ENCODE results near the gene ATP2B2. TPM values are rescaled to one million over a fixed set of nuclear protein-coding genes. Genes with fewer than 3 reads are reported as not detected.

The ATP2B2 gene
- total and polyA plus RNA-seq, 12 donors: 0.37 to 3.0 (median 1.6) TPM

- no peaks in the 10 kb centered on the region for H3K9me3 ChIP-seq (replicated peaks in 1 of 3)
- H3K36me3 ChIP-seq (replicated peaks in 1 of 2): no peaks in the 10 kb centered on the region
- TF ChIP-seq CTCF (IDR thresholded peaks at IDR 0.05): no peak
- DNase-seq: no peak
- no peaks in the 10 kb centered on the region for H3K27me3 ChIP-seq
- H3K4me3 ChIP-seq: no peak overlapping the region
- intact Hi-C loops (cut with DNase I): no loop called here
- H3K27ac ChIP-seq: no peak overlapping the region
- 46 to 60% (median 57%) methylated on average over 4 of the region's 4 CpGs for WGBS, 4 donors
- no peaks in the 10 kb centered on the region for H3K4me1 ChIP-seq (replicated peaks in 1 of 2)
Observed at GRCh38 chr3:10340046-10340445, 165.3 kb downstream of the ATP2B2 start.

DNA sequence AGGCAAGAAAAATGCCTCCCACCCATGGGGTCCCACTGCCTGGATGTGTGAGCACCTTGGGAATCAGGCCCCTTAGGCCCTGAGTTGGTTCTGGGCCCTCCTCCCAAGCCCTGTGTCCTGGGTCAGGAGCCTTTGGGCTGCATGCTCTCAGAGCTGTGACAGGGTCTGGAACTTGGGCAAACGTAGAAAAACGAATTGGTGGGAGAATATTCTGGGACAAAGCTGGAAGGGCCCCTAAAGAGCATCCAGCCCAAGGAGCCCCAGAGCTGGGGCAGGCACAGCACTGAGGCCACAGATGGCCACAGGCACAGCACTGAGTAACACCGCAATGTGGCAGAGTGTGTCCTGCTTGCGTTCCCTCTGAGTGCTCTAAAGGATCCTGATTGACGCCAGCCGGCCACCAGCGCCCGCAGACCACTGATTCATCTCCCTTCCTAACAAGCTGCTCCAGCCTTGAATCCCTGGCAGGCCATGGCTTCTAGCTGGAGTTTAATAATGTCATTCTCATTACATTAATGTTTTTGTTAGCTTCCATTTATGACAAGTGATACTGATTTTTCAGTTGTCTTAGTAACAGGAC is 165.9 kb downstream of the ATP2B2 start:
- WGBS, 4 donors: 82 to 87% (median 84%) methylated on average over 7 to 8 of the region's 8 CpGs

DNA sequence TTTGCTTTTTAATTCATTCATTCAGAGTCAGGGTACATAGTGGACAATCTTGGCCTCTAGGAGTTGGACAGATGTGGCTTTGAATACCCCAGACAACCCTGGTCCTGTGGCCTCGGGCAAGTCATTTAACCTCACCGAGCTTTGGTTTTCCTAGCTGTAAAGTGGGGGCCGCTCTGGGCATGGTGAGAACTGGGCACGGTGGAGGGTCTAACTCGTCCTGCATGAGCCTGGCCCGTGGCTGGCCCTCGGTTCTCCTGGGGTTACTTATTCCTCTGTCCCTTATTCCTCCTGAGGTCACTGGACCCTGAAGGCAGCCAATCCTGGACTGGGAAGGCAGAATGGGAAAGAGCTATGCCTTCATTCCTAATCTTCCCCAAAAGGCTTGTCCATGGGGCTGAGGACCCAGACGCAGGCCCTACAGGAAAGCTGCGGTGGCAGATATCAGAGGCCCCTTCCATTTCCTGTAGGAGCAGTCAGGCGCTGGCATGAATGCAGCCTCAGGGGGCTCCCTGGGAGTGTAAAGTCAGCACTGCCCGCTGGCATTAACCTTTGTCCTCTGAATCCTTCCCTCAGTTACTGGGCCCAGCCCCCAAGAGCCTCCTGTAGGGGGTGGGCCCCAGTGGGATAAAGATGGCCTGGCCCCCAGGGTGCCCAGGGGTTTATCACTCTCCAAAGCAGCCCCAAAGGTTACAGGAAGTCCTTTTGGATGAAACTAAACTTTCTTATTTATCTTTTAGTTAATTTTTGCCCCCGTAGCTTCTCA is 166.6 kb downstream of the ATP2B2 start:
- no peak overlapping the region for H3K27ac ChIP-seq
- 75 to 81% (median 78%) methylated on average over 12 of the region's 12 CpGs for WGBS, 4 donors
- intact Hi-C loops (cut with DNase I): no loop called here
- no peak overlapping the region for H3K4me3 ChIP-seq
- TF ChIP-seq POLR2A (IDR thresholded peaks at IDR 0.05): no peak
- TF ChIP-seq CTCF (IDR thresholded peaks at IDR 0.05): no peak
- H3K4me1 ChIP-seq (replicated peaks in 1 of 2): no peaks in the 10 kb centered on the region
- no peaks in the 10 kb centered on the region for H3K9me3 ChIP-seq (replicated peaks in 1 of 3)
- no peak for DNase-seq
- no peaks in the 10 kb centered on the region for H3K36me3 ChIP-seq (replicated peaks in 1 of 2)
- no peaks in the 10 kb centered on the region for H3K27me3 ChIP-seq

More for the DNA sequence above, 165.9 kb downstream of the ATP2B2 start:
- no peak for DNase-seq
- H3K36me3 ChIP-seq (replicated peaks in 1 of 2): no peaks in the 10 kb centered on the region
- intact Hi-C loops (cut with DNase I): no loop called here
- no peak overlapping the region for H3K4me3 ChIP-seq
- H3K4me1 ChIP-seq (replicated peaks in 1 of 2): no peaks in the 10 kb centered on the region
- no peaks in the 10 kb centered on the region for H3K9me3 ChIP-seq (replicated peaks in 1 of 3)
- H3K27me3 ChIP-seq: no peaks in the 10 kb centered on the region
- H3K27ac ChIP-seq: no peak overlapping the region
- TF ChIP-seq CTCF (IDR thresholded peaks at IDR 0.05) (no peak), POLR2A (IDR thresholded peaks at IDR 0.05) (no peak)

DNA sequence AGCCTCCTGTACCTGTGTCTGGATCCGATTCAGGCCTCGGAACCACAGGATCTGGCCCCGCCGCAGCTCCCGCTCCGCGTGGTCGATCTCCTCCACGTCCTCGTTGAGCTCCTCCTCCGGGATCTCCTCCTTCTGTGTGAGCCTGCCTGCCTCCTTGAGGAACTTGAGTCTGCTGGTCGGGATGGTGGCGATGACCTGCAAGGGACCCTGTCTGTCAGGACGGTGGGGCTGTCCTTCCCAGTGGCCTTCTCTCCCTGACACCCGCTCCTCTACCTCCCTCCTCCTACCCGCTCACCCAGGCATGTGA is 167.3 kb downstream of the ATP2B2 start:
- H3K4me3 ChIP-seq: no peak overlapping the region
- H3K9me3 ChIP-seq (replicated peaks in 1 of 3): no peaks in the 10 kb centered on the region
- H3K27ac ChIP-seq: no peak overlapping the region
- no peaks in the 10 kb centered on the region for H3K27me3 ChIP-seq
- TF ChIP-seq CTCF (IDR thresholded peaks at IDR 0.05) (no peak), POLR2A (IDR thresholded peaks at IDR 0.05) (no peak)
- no peaks in the 10 kb centered on the region for H3K36me3 ChIP-seq (replicated peaks in 1 of 2)
- no peaks in the 10 kb centered on the region for H3K4me1 ChIP-seq (replicated peaks in 1 of 2)
- DNase-seq: no peak
- intact Hi-C loops (cut with DNase I): no loop called here
- WGBS, 4 donors: 85 to 92% (median 87%) methylated on average over 15 to 16 of the region's 16 CpGs
